Left colon (tissue), 2 donors: Measurements from ENCODE around the gene SCN7A. TPM values are rescaled to one million over a fixed set of nuclear protein-coding genes. Genes with fewer than 3 reads are reported as not detected.
A peak's percentile ranks its signal among the peaks of the same experiment; 100 is the strongest.

Source experiments
- ATAC-seq: fragments of 200-7000 bp; cut with Tn5 transposase; one replicate; pipeline ENCODE4 v1.9.1; 2020; ENCODE audit warnings: mild to moderate bottlenecking, moderate library complexity
- DNase-seq, 2 donors: peaks; one replicate each; pipeline ENCODE4 v3.0.0-alpha.2; 2020
- intact Hi-C, 2 donors: fragments of 100-400 bp; cut with DNase I in 1 of 2; cut with micrococcal nuclease in 1 of 2; formaldehyde crosslinking; loops; one replicate each; pipeline versions ENCODE4 v1.11.2 to v1.14.0; 2022; cut with DNase I, micrococcal nuclease
- long read RNA-seq: library from polyadenylated mRNA; unstranded; transcript quantifications from one replicate; pipeline ENCODE4 v2.0.0, GENCODE V29; 2021
- total RNA-seq, 2 donors: library from RNA; stranded (reverse); fragmentation: NEBNext Ultra II Directional; extraction: Animal tissue kit (Norgen Biotek cat#: 25700); gene quantifications; one replicate each; pipeline ENCODE4 v1.2.1, GENCODE V29; 2021
- donor health status: DM: no; HTN: no; CAD: no.
- donor health status: DM: yes; HTN: yes; CAD: no.

The SCN7A gene
- total RNA-seq, result 1 to 10 TPM; 1.6 to 10.0 TPM
- long read RNA-seq, partial matches to known transcripts, result 1 of 2 reads
- long read RNA-seq, other reads (novel, unspliced or antisense), result 1 of 2 reads

- DNase-seq (peak; percentile 40 to 47), ATAC-seq (no peak)
- intact Hi-C loops, result no loop called here
Observed at GRCh38 chr2:166494140-166494624, at the start of gene SCN7A. TSS of gene SCN7A (minus strand) at chr2:166494249. CDS start at chr2:166477696, 16,553 bp downstream.

- intact Hi-C loops, result loop anchor here in 1 of 2 donors (10.0 kb wide), 2 partner anchors 675 to 1575 kb away; no protein-coding TSS in a partner anchor
- DNase-seq, result no peak
- peak; percentile 59 for ATAC-seq
Observed at GRCh38 chr2:166539340-166540162, 45.5 kb upstream of the SCN7A start.

GRCh38 chr2:166536111-166536510 is 42.1 kb upstream of the SCN7A start:
- DNase-seq (no peak), ATAC-seq (no peak)
- intact Hi-C loops, result loop anchor here in 1 of 2 donors (10.0 kb wide), 1 partner anchor 679 kb away; no protein-coding TSS in a partner anchor

- DNase-seq (no peak), ATAC-seq (no peak)
- intact Hi-C loops, result no loop called here
Observed at GRCh38 chr2:166521155-166521554, 27.1 kb upstream of the SCN7A start.

GRCh38 chr2:166520604-166521003 is 26.6 kb upstream of the SCN7A start:
- intact Hi-C loops, result no loop called here
- ATAC-seq (no peak), DNase-seq (no peak)

- DNase-seq (no peak), ATAC-seq (no peak)
- intact Hi-C loops, result loop anchor here in 1 of 2 donors (10.0 kb wide), 1 partner anchor 155 kb away; no protein-coding TSS in a partner anchor
Observed at GRCh38 chr2:166519391-166519962, 25.4 kb upstream of the SCN7A start.

GRCh38 chr2:166518634-166519390 is 24.8 kb upstream of the SCN7A start:
- intact Hi-C loops, result loop anchor here in 1 of 2 donors (10.0 kb wide), 1 partner anchor 154 kb away; no protein-coding TSS in a partner anchor

GRCh38 chr2:166517533-166518061 is 23.5 kb upstream of the SCN7A start:
- no peak for ATAC-seq
- intact Hi-C loops, result loop anchor here in 1 of 2 donors (10.0 kb wide), 1 partner anchor 153 kb away; no protein-coding TSS in a partner anchor

More at GRCh38 chr2:166518634-166519390, 24.8 kb upstream of the SCN7A start:
- DNase-seq (no peak), ATAC-seq (no peak)

GRCh38 chr2:166516712-166517303 is 22.8 kb upstream of the SCN7A start:
- intact Hi-C loops, result loop anchor here in 1 of 2 donors (10.0 kb wide), 1 partner anchor 152 kb away; no protein-coding TSS in a partner anchor
- DNase-seq (peak in 1 of 2 donors; percentile 13), ATAC-seq (no peak)

More at GRCh38 chr2:166517533-166518061, 23.5 kb upstream of the SCN7A start:
- DNase-seq, result no peak

GRCh38 chr2:166513952-166514351 is 19.9 kb upstream of the SCN7A start:
- ATAC-seq, result no peak
- intact Hi-C loops, result loop anchor here in 1 of 2 donors (10.0 kb wide), 1 partner anchor 149 kb away; no protein-coding TSS in a partner anchor
- no peak for DNase-seq

GRCh38 chr2:166499281-166499680 is 5.2 kb upstream of the SCN7A start:
- no peak for DNase-seq
- intact Hi-C loops, result no loop called here
- no peak for ATAC-seq

- DNase-seq (no peak), ATAC-seq (no peak)
- intact Hi-C loops, result no loop called here
Observed at GRCh38 chr2:166491461-166491860, 2.6 kb downstream of the SCN7A start.

GRCh38 chr2:166487171-166487570 is 6.9 kb downstream of the SCN7A start:
- intact Hi-C loops, result no loop called here
- no peak for ATAC-seq
- no peak for DNase-seq

- ATAC-seq (no peak), DNase-seq (no peak)
- intact Hi-C loops, result no loop called here
Observed at GRCh38 chr2:166485558-166486178, 8.4 kb downstream of the SCN7A start.

- ATAC-seq (no peak), DNase-seq (no peak)
Observed at GRCh38 chr2:166472332-166472731, 21.7 kb downstream of the SCN7A start.

GRCh38 chr2:166468124-166469024 is 25.7 kb downstream of the SCN7A start:
- ATAC-seq, result no peak
- intact Hi-C loops, result no loop called here
- DNase-seq, result no peak

More at GRCh38 chr2:166472332-166472731, 21.7 kb downstream of the SCN7A start:
- intact Hi-C loops, result no loop called here

GRCh38 chr2:166464187-166464586 is 29.9 kb downstream of the SCN7A start:
- no peak for ATAC-seq
- intact Hi-C loops, result no loop called here
- DNase-seq, result no peak
